ENCODE measurements around the gene CDK14.
A peak's percentile ranks its signal among the peaks of the same experiment; 100 is the strongest.
"Not testable (repeated sequence)": the region's sequence is repeated elsewhere in the genome, so short reads cannot be mapped to it uniquely, and the experiment has no call there.

Gene CDK14

GRCh38 chr7:90777886-90778285, 181.8 kb downstream of the CDK14 start:
- FAIRE-seq (no peak), DNase-seq (ENCODE audit: low spot score) (no peak)

DNA sequence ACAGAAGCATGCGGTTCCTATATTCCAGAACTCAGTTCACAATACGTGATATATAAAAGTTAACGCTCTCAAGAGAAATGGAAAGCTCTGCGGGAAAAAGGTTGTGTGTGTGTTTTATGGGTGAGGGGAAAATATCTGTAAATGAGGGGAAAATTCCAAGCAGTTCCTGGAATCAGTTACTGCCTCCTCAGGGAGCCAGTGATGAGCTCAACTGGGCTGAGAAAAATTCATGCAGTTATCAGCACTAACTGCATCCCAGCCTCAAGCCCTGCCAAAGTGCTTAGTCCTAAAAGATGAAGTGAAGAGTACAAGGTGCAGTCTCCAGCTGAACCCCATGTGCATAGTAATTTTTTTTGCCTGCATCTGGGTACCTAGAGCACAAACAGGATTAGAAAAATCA, 191.9 kb downstream of the CDK14 start:
- DNase-seq (ENCODE audit: low spot score) (no peak), FAIRE-seq (no peak)

DNA sequence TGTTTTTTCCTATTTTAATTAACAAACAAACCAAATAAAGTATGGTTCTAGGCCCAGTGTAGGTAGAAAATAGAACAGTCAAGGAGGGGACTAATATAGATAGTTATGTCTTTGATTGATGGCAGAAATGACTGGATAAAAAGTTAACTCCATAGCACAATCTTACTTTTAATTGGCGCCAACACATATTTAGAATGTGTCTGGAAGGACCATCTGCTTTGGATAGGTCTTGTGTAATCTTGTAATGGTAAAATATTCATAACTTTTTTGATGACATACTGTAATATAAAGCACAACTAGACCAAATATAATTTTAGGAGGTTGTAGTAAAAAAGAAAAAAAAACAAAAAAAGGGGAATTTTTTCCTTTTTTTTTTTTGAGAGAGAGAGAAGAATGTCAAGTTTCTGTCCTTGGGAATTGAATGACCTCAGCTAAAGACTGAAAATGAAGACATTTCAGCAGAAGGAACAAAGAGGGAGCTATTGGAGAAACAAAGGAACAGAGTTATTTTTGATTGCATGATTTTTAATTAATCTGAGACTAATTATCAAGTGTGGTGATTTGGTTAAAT, 193.7 kb downstream of the CDK14 start:
- no peak for DNase-seq (ENCODE audit: low spot score)
- FAIRE-seq, result no peak

DNA sequence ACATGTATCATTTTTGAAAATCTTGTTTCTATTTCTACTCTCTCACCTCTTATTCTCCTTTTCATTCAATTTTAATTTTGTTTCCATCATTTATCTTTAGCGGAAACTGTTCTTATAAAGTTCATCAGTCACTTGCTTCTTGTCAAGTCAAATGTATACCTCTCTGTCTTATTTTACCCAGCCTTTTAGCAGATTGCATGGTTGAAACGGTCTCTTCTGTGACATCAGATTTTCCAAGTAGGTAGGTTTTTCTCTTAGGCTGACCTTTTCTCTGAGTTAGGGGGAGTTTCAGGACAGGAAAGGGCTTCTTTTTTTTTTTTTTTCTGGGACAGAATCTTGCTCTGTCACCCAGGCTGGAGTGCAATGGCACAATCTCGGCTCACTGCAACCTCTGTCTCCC, 195.5 kb downstream of the CDK14 start:
- FAIRE-seq (no peak), DNase-seq (ENCODE audit: low spot score) (no peak)

GRCh38 chr7:90792301-90792700, 196.2 kb downstream of the CDK14 start:
- DNase-seq (ENCODE audit: low spot score), result no peak
- no peak for FAIRE-seq

DNA sequence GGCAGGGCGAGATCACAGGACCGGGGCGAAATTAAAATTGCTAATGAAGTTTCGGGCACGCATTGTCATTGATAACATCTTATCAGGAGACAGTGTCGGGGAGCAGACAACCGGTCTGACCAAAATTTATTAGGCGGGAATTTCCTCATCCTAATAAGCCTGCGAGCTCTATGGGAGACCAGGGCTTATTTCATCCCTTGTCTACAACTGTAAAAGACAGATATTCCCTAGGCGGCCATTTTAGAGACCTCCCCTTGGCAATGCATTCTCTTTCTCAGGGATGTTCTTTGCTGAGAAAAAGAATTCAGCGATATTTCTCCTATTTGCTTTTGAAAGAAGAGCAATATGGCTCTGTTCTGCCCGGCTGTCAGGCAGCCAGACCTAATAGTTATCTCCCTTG, 198.1 kb downstream of the CDK14 start:
- not testable (repeated sequence) for FAIRE-seq; DNase-seq (ENCODE audit: low spot score)

- DNase-seq (ENCODE audit: low spot score) (no peak), FAIRE-seq (no peak)
Observed at GRCh38 chr7:90797596-90797995, 201.5 kb downstream of the CDK14 start.

DNA sequence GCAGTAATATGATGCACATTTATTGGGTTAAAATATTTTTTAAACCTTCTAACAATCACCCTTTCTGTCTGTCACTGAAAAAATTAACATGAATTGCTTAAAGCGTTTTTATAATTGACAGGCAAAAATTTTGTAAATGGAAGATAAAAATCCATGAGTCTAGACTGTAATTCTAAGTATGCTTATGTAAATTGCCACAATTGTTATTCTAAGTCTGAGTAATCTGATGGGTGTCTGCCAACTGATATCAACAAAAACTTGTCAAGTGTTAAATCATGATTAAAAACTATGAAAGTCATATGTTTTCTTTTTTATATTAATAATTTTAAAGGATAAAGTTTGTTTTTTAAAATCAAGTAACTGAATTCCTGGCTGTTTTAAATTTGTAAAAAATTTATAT, 208.2 kb downstream of the CDK14 start:
- DNase-seq (ENCODE audit: low spot score) (no peak), FAIRE-seq (no peak)

DNA sequence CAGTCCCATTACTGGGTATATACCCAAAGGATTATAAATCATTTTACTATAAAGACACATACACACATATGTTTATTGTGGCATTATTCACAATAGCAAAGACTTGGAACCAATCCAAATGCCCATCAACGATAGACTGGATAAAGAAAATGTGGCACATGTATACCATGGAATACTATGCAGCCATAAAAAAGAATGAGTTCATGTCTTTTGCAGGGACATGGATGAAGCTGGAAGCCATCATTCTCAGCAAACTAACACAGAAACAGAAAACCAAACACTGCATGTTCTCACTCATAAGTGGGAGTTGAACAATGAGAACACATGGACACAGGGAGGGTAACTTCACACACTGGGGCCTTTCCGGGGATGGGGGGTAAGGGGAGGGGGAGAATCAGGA, 219.4 kb downstream of the CDK14 start:
- not testable (repeated sequence) for FAIRE-seq; DNase-seq (ENCODE audit: low spot score)

- DNase-seq (ENCODE audit: low spot score), result peak; percentile 91
- FAIRE-seq, result peak; percentile 90
Observed at GRCh38 chr7:90816511-90817142, 220.5 kb downstream of the CDK14 start.

- no peak for DNase-seq (ENCODE audit: low spot score)
- FAIRE-seq, result no peak
Observed at GRCh38 chr7:90817151-90817550, 221.0 kb downstream of the CDK14 start.

DNA sequence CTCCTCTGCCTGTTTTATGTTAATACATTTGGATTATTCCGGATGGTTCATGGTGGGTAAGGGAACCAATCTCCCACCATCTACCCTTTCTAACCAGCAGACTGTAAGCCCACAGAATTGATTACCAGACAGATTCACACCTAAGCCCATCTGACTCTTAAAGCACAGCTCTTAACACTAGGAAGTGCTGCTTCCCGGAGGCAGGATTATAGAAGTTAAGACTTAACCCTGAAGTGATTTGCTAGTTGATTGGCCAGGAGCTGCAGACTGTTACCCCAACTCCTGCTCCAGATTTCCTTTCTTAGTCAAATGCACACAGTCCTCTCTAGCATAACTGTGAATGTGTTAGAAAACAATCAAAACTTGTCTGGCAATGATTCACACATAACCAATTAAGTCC, 221.7 kb downstream of the CDK14 start:
- peak; percentile 20 for FAIRE-seq
- no peak for DNase-seq (ENCODE audit: low spot score)

- no peak for FAIRE-seq
- no peak for DNase-seq (ENCODE audit: low spot score)
Observed at GRCh38 chr7:90818341-90818740, 222.2 kb downstream of the CDK14 start.

- peak; percentile 71 for FAIRE-seq
- DNase-seq (ENCODE audit: low spot score), result no peak
Observed at GRCh38 chr7:90821961-90822620, 226.0 kb downstream of the CDK14 start.

DNA sequence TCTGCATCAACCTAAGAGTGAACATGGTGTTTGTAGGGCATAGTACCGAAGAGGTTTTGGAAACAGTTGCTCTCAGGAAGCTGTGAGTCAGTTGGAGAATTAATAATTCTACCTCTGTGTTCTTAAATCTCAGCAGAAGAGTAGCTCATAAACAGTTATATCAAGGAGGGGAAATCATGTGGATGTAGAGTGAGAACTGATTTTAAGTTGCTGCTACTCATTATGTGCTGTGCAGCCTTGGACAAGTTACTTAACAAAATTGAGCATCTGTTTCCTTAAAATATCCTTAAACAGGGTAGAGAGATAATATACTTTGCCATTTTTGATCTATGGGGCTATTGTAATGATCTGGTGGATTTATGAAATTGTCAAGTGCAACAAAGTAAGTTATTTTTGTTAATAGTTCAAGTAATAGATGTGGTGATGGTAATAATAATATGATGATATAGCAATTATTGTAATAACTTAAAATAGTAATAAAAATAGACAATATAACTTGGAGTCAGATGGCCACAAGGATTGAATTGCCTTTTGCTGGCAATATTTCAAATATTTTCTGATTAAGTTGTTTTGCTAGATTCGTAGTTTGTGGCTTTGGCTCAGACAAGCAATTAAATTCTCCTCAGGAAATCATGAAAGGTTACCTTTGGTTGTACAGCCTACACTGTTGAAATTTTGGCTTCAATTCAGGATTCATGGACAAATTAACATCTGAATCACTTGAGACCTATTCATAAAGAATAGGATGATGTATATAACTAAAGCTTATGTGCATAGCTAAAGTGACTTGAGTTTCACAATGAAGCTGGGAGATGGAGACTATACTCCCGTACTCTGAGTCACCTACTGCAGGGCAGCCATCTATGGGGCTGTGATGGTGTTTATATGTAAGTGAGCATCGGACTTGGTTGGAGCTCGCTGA, 228.5 kb downstream of the CDK14 start:
- DNase-seq (ENCODE audit: low spot score), result peak; percentile 45
- FAIRE-seq, result peak; percentile 85

GRCh38 chr7:90825779-90826178, 229.7 kb downstream of the CDK14 start:
- no peak for DNase-seq (ENCODE audit: low spot score)

GRCh38 chr7:90828601-90829000, 232.5 kb downstream of the CDK14 start:
- DNase-seq (ENCODE audit: low spot score) (no peak), FAIRE-seq (no peak)

More at GRCh38 chr7:90825779-90826178, 229.7 kb downstream of the CDK14 start:
- no peak for FAIRE-seq

DNA sequence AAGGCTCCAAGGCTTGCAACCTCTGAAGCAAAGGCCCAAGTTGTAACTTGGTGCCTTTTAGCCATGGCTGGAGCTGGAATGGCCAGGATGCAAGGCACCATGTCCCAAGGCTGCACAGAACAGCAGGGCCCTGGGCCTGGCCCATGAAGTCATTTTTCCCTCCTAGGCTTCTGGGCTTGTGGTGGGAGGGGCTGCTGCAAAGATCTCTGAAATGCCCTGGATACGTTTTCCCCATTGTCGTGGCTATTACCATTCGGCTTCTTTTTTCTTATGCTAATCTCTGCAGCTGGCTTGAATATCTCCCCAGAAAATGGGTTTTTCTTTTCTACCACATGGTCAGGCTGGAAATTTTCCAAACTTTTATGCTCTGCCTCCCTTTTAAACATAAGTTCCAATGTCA, 234.2 kb downstream of the CDK14 start:
- DNase-seq (ENCODE audit: low spot score) (no peak), FAIRE-seq (no peak)

DNA sequence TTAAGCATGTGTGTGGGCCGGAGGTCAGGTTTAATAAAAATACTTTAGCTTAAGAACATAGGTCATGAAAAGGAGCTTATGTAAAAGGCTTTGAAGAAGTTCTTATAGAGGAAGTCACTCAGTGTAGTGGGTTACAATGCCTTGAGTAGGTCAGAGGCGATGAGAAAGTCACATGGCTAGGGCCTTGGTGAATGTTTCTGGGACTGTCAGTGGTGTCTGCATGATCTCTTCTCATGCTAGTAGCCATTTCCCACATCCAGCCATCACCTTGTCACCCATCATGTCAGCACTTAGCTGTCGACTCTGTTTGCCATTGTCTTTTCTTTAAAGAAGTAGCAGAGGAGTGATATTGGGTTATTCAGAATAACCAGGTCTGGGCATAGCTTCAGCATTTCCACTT, 236.6 kb downstream of the CDK14 start:
- DNase-seq (ENCODE audit: low spot score) (no peak), FAIRE-seq (no peak)

- DNase-seq (ENCODE audit: low spot score) (no peak), FAIRE-seq (no peak)
Observed at GRCh38 chr7:90833443-90833842, 237.3 kb downstream of the CDK14 start.

GRCh38 chr7:90834771-90835170, 238.7 kb downstream of the CDK14 start:
- DNase-seq (ENCODE audit: low spot score) (no peak), FAIRE-seq (no peak)

DNA sequence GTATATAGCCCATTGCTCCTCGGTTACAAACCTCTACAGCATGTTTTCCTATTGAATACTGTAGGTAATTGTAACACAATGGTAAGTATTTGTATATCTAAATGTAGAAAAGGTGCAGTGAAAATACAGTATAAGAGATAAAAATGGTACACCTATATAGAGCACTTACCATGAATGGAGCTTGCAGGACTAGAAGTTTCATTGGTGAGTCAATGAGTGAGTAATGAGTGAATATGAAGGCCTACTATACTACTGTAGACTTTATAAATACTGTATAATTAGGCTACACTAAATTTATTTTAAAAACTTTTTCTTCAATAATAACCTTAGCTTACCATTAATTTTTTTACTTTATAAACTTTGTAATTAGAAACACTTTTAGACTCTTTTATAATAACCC, 239.7 kb downstream of the CDK14 start:
- DNase-seq (ENCODE audit: low spot score) (no peak), FAIRE-seq (no peak)

Data from urothelium cell line (cell line).